GM12878 (cell line): Measurements from ENCODE around the gene TMED10. TPM values are rescaled to one million over a fixed set of nuclear protein-coding genes. Genes with fewer than 3 reads are reported as not detected.

Source experiments
- ATAC-seq: fragments of 200-7000 bp; cut with Tn5 transposase; 3 replicates; pipeline ENCODE4 v1.9.1; 2020; ENCODE audit warnings: mild to moderate bottlenecking, moderate library complexity
- BruUV-seq: library from RNA; stranded (reverse); fragments of 400-500 nt; replicated peaks from 2 replicates; lab custom pipeline; 2021; lab: Mats Ljungman, UMichigan
- CTCF ChIA-PET: fragments of 300-600 bp; sonication (Branson Sonifier 250); formaldehyde crosslinking; extraction: SDS; loops from one replicate; lab custom pipeline; 2021; ENCODE audit warnings: inconsistent platforms; lab: Yijun Ruan, JAX
- POLR2A ChIA-PET: fragments of 350-600 bp; formaldehyde crosslinking; extraction: SDS; loops from one replicate; lab custom pipeline; 2021; ENCODE audit warnings: inconsistent platforms; lab: Charles Lee
- RAD21 ChIA-PET: fragments of 300-600 bp; sonication (Branson Sonifier 250); formaldehyde crosslinking; loops from one replicate; lab custom pipeline; 2023; ENCODE audit warnings: antibody characterized with exemption; ENCODE audit not compliant: unreplicated experiment; lab: Charles Lee
- SMC1A ChIA-PET: fragments of 300-600 bp; sonication (Branson Sonifier 250); formaldehyde crosslinking; loops from one replicate; lab custom pipeline; 2023; ENCODE audit not compliant: unreplicated experiment, uncharacterized antibody; lab: Charles Lee
- DNase-seq: peaks from one replicate; pipeline ENCODE4 v3.0.0-alpha.2; 2011; ENCODE audit warnings: low read depth, low spot score
- FAIRE-seq: peaks from 3 replicates; lab custom pipeline; 2011; peaks lifted over from hg19 to GRCh38; lab: Jason Lieb, UNC
- H2AFZ ChIP-seq: 2 replicates; pipeline ENCODE4 v1.6.0; 2011; ENCODE audit warnings: low read depth, low read length, control low read depth; ENCODE audit not compliant: control insufficient read depth
- H3K27ac ChIP-seq: 2 replicates; pipeline ENCODE4 v1.5.1; 2011; ENCODE audit warnings: control low read depth; ENCODE audit not compliant: control insufficient read depth, insufficient read depth
- H3K27me3 ChIP-seq, 2 experiments: replicated peaks in 1 of 2; 2 replicates each; pipeline versions ENCODE4 v1.6.0 to v1.6.1; 2011; ENCODE audit warnings: low read length in 1 of 2; ENCODE audit not compliant: control insufficient read depth in 2 of 2, insufficient read depth in 2 of 2
- H3K36me3 ChIP-seq, 2 experiments: 2 replicates each; pipeline ENCODE4 v1.5.1; 2011; ENCODE audit warnings: low read length in 1 of 2; ENCODE audit not compliant: control insufficient read depth in 2 of 2, insufficient read depth in 2 of 2
- H3K4me1 ChIP-seq: 2 replicates; pipeline ENCODE4 v1.6.1; 2011; ENCODE audit warnings: mild to moderate bottlenecking, low read length, moderate library complexity, mixed read lengths; ENCODE audit not compliant: control insufficient read depth, insufficient read depth
- H3K4me2 ChIP-seq: 2 replicates; pipeline ENCODE4 v1.6.0; 2011; ENCODE audit warnings: control low read depth; ENCODE audit not compliant: control insufficient read depth, insufficient read depth
- H3K4me3 ChIP-seq: fragments of 200-600 bp; sonication (generic); 2 replicates; pipeline ENCODE4 v1.5.1; 2016
- H3K79me2 ChIP-seq: 2 replicates; pipeline ENCODE4 v1.6.0; 2011; ENCODE audit warnings: low read length; ENCODE audit not compliant: control insufficient read depth, insufficient read depth
- H3K9ac ChIP-seq: 2 replicates; pipeline ENCODE4 v1.8.0; 2011; ENCODE audit warnings: low read length, control low read depth, mixed read lengths; ENCODE audit not compliant: control insufficient read depth, insufficient read depth
- H3K9me3 ChIP-seq: replicated peaks from 3 replicates; pipeline ENCODE4 v1.5.1; 2011; ENCODE audit warnings: mild to moderate bottlenecking, low read length; ENCODE audit not compliant: control insufficient read depth, insufficient read depth
- H4K20me1 ChIP-seq: 2 replicates; pipeline ENCODE4 v1.6.0; 2011; ENCODE audit not compliant: control insufficient read depth, insufficient read depth
- CBX3 ChIP-seq: fragments of 200-600 bp; sonication (generic); IDR thresholded peaks from 2 replicates; pipeline ENCODE4 v1.6.1; 2016; ENCODE audit warnings: low read depth, borderline replicate concordance
- DPF2 ChIP-seq: fragments of 450-650 bp; IDR thresholded peaks from 2 replicates; pipeline ENCODE4 v1.6.1; 2017; ENCODE audit warnings: mild to moderate bottlenecking
- E4F1 ChIP-seq: fragments of 450-650 bp; IDR thresholded peaks from 2 replicates; pipeline ENCODE4 v1.6.1; 2018; ENCODE audit warnings: borderline replicate concordance, mild to moderate bottlenecking; ENCODE audit not compliant: partially characterized antibody
- EED ChIP-seq: sonication (generic); IDR thresholded peaks from 2 replicates; pipeline ENCODE4 v1.6.1; 2016; ENCODE audit warnings: antibody characterized with exemption, low read depth
- EGR1 ChIP-seq, 2 experiments: IDR thresholded peaks; 1 replicate in 1 of 2; 2 replicates in 1 of 2; pipeline ENCODE4 v1.6.1; 2011 to 2012; ENCODE audit warnings: low read depth in 2 of 2, low read length in 2 of 2, borderline replicate concordance in 1 of 2, mild to moderate bottlenecking in 1 of 2, moderate library complexity in 1 of 2
- EZH2 ChIP-seq: IDR thresholded peaks from 2 replicates; pipeline ENCODE4 v1.6.1; 2012; ENCODE audit warnings: low read depth, mild to moderate bottlenecking, control low read depth, inconsistent platforms, low read length, borderline replicate concordance; ENCODE audit not compliant: control insufficient read depth
- POLR2A ChIP-seq: IDR thresholded peaks from 2 replicates; pipeline ENCODE4 v1.6.1; 2011; ENCODE audit warnings: low read depth, mild to moderate bottlenecking, low read length
- RAD51 ChIP-seq: fragments of 450-650 bp; IDR thresholded peaks from 2 replicates; pipeline ENCODE4 v1.6.1; 2016; ENCODE audit warnings: moderate library complexity, mild to moderate bottlenecking, inconsistent platforms
- RUNX3 ChIP-seq: IDR thresholded peaks from 2 replicates; pipeline ENCODE4 v1.6.1; 2012; ENCODE audit warnings: low read length, inconsistent platforms
- SRF ChIP-seq, 2 experiments: IDR thresholded peaks; 2 replicates each; pipeline ENCODE4 v1.6.1; 2011; ENCODE audit warnings: low read depth in 2 of 2, low read length in 2 of 2, mild to moderate bottlenecking in 1 of 2, moderate library complexity in 1 of 2
- STAT1 ChIP-seq: fragments of 450-650 bp; conservative IDR thresholded peaks from 2 replicates; pipeline ENCODE4 v1.6.1; 2014; ENCODE audit warnings: antibody characterized with exemption, mild to moderate bottlenecking
- WGBS: methylation state at CpG from one replicate; pipeline ENCODE4 v1.1.6; 2016; ENCODE audit warnings: low lambda C conversion rate; ENCODE audit not compliant: insufficient replicate concordance, insufficient coverage; ENCODE audit errors: missing lambda C conversion rate; 5-methylcytosine and 5-hydroxymethylcytosine counted together
- in situ Hi-C: fragments of 300-500 bp; cut with MboI; formaldehyde crosslinking; loops from 9 replicates; pipeline ENCODE4 v1.14.3; 2018; ENCODE audit warnings: mixed read lengths
- intact Hi-C: fragments of 100-400 bp; cut with micrococcal nuclease; formaldehyde crosslinking; loops from one replicate; pipeline ENCODE4 v1.14.2; 2022; ENCODE audit not compliant: unreplicated experiment
- polyA plus RNA-seq, 11 experiments: library from polyadenylated mRNA; depleted of rRNA in 4 of 11; unstranded in 6 of 11; stranded (reverse) in 5 of 11; fragments of >200 nt; fragmentation: Nextera tagmentation in 4 of 11; fragmentation: Illumina TruSeq in 1 of 11; extraction: Ambion mirVana in 4 of 11; extraction: Trizol in 1 of 11; gene quantifications; 1 replicate in 1 of 11; 2 replicates in 10 of 11; pipeline versions ENCODE4 v1.2.1 to v1.2.3, GENCODE V29; 2011 to 2016; ENCODE audit warnings: inconsistent platforms in 2 of 11, missing spikeins in 2 of 11, low read depth in 1 of 11
- total RNA-seq, 4 experiments: library from RNA; depleted of rRNA in 3 of 4; stranded (reverse); fragments of >200 nt in 3 of 4; fragmentation: Illumina TruSeq in 1 of 4; extraction: Trizol in 1 of 4; gene quantifications; 2 replicates each; pipeline versions ENCODE4 v1.2.1 to v1.2.3, GENCODE V29; 2013 to 2021
- TF ChIP-seq, protein P1 (sequence below): fragments of 150-350 bp; IDR thresholded peaks from 2 replicates; pipeline ENCODE4 v1.6.1; 2014; ENCODE audit warnings: mild to moderate bottlenecking, low read depth, low read length
- TF ChIP-seq, protein P2 (sequence below): fragments of 150-350 bp; IDR thresholded peaks from 2 replicates; pipeline ENCODE4 v1.6.1; 2016; ENCODE audit warnings: low read depth, low read length
- TF ChIP-seq, protein P3 (sequence below): IDR thresholded peaks from 2 replicates; pipeline ENCODE4 v1.6.1; 2012; ENCODE audit warnings: low read length, inconsistent platforms

The TMED10 gene
- total and polyA plus RNA-seq, 10 of the 15 experiments (the other 5 are each of a cell fraction or from before 2014, with no cell fraction given): 99.8 to 270 (median 180) TPM

DNA sequence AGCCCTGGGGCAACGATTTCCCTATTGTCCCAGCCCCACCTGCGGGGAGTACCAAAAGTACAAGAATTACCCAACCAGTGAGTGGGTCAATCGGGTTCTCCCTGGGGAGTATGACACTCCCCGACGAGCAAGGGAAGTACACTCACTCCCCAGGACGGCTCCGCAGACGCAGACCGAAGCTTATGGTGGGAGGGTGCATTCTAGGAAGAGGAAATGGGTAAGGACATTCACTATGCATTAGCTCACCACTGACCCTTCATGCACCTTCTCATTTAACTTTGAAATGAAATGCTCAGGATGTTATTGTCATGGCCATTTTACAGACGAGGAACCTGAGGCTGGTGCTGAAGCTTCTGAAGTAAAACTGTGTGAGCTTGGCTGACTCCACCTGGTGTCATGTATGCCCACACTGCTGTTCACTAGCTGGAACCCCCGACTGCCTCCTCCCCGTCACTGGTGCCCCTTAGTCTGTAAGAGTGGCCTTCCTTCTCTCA, 45.8 kb upstream of the TMED10 start:
- CTCF ChIA-PET: interaction anchor here (0.9 to 2.5 kb wide), 7 partner anchors 11 to 91 kb away, joined by 3 to 8 read pairs (median 3); partner anchors contain the start of gene TMED10
- FAIRE-seq: peak; percentile 92
- 10% methylated on average over 12 of the region's 12 CpGs for WGBS
- H3K4me1 ChIP-seq: peaks cover 29% of the 10 kb centered on the region
- peak overlapping the region; percentile 1; the same call in 1 of the 2 replicates for H3K27ac ChIP-seq
- SMC1A ChIA-PET: interaction anchor here (0.6 to 1.9 kb wide), 10 partner anchors 11 to 267 kb away, joined by 3 to 7 read pairs (median 4); no protein-coding TSS in a partner anchor
- peak overlapping the region; percentile 38; the same call in 1 of the 2 replicates for H3K4me2 ChIP-seq
- DNase-seq: peak; percentile 53
- H3K9ac ChIP-seq: no peak overlapping the region
- intact Hi-C loops: loop anchor here (5.0 to 10.0 kb wide), 2 partner anchors 45 to 73 kb away; partner anchors contain the start of gene TMED10
- no peak overlapping the region for H3K4me3 ChIP-seq
- in situ Hi-C loops: no loop called here
- peak overlapping the region; percentile 31; the same call in 1 of the 2 replicates for H2AFZ ChIP-seq
- H3K36me3 ChIP-seq: no peaks in the 10 kb centered on the region
- peak; percentile 86 for ATAC-seq
- POLR2A ChIA-PET: interaction anchor here (0.5 to 0.7 kb wide), 3 partner anchors 36 to 158 kb away, joined by 3 to 5 read pairs (median 4); no protein-coding TSS in a partner anchor
- no peaks in the 10 kb centered on the region for H3K79me2 ChIP-seq
- no TSS peak for BruUV-seq
- H3K9me3 ChIP-seq: no peaks in the 10 kb centered on the region
- H4K20me1 ChIP-seq: no peaks in the 10 kb centered on the region
- RAD21 ChIA-PET: interaction anchor here (0.5 to 1.2 kb wide), 6 partner anchors 11 to 84 kb away, joined by 3 to 5 read pairs (median 4); no protein-coding TSS in a partner anchor
- H3K27me3 ChIP-seq: no peaks in the 10 kb centered on the region; a peak in 1 of 4 replicates
- TF ChIP-seq EED (peak; percentile 51; the same call in 1 of the 2 replicates), EZH2 (no peak), E4F1 (no peak), SRF (IDR thresholded peaks at IDR 0.05; ENCODE audit: low read depth in 2 of 2, low read length in 2 of 2) (no peak), DPF2 (no peak), POLR2A (no peak), RUNX3 (peak; percentile 42; the same call in 1 of the 2 replicates), RAD51 (no peak), EGR1 (IDR thresholded peaks at IDR 0.05; ENCODE audit: borderline replicate concordance in 1 of 2, low read depth in 2 of 2, low read length in 2 of 2) (no peak), STAT1 (no peak), CBX3 (no peak)
- TF ChIP-seq, protein P1, sequence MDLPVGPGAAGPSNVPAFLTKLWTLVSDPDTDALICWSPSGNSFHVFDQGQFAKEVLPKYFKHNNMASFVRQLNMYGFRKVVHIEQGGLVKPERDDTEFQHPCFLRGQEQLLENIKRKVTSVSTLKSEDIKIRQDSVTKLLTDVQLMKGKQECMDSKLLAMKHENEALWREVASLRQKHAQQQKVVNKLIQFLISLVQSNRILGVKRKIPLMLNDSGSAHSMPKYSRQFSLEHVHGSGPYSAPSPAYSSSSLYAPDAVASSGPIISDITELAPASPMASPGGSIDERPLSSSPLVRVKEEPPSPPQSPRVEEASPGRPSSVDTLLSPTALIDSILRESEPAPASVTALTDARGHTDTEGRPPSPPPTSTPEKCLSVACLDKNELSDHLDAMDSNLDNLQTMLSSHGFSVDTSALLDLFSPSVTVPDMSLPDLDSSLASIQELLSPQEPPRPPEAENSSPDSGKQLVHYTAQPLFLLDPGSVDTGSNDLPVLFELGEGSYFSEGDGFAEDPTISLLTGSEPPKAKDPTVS: no peak
- TF ChIP-seq, protein P2, sequence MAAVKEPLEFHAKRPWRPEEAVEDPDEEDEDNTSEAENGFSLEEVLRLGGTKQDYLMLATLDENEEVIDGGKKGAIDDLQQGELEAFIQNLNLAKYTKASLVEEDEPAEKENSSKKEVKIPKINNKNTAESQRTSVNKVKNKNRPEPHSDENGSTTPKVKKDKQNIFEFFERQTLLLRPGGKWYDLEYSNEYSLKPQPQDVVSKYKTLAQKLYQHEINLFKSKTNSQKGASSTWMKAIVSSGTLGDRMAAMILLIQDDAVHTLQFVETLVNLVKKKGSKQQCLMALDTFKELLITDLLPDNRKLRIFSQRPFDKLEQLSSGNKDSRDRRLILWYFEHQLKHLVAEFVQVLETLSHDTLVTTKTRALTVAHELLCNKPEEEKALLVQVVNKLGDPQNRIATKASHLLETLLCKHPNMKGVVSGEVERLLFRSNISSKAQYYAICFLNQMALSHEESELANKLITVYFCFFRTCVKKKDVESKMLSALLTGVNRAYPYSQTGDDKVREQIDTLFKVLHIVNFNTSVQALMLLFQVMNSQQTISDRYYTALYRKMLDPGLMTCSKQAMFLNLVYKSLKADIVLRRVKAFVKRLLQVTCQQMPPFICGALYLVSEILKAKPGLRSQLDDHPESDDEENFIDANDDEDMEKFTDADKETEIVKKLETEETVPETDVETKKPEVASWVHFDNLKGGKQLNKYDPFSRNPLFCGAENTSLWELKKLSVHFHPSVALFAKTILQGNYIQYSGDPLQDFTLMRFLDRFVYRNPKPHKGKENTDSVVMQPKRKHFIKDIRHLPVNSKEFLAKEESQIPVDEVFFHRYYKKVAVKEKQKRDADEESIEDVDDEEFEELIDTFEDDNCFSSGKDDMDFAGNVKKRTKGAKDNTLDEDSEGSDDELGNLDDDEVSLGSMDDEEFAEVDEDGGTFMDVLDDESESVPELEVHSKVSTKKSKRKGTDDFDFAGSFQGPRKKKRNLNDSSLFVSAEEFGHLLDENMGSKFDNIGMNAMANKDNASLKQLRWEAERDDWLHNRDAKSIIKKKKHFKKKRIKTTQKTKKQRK: no peak
- TF ChIP-seq, protein P3, sequence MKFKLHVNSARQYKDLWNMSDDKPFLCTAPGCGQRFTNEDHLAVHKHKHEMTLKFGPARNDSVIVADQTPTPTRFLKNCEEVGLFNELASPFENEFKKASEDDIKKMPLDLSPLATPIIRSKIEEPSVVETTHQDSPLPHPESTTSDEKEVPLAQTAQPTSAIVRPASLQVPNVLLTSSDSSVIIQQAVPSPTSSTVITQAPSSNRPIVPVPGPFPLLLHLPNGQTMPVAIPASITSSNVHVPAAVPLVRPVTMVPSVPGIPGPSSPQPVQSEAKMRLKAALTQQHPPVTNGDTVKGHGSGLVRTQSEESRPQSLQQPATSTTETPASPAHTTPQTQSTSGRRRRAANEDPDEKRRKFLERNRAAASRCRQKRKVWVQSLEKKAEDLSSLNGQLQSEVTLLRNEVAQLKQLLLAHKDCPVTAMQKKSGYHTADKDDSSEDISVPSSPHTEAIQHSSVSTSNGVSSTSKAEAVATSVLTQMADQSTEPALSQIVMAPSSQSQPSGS: no peak
